ENCODE data around the gene GNG2. TPM values are rescaled to one million over a fixed set of nuclear protein-coding genes. Genes with fewer than 3 reads are reported as not detected.
A peak's percentile ranks its signal among the peaks of the same experiment; 100 is the strongest.

The GNG2 gene
- total and polyA plus RNA-seq, 2 donors from 2014 or later, result 4.0 to 35.6 TPM

GRCh38 chr14:51880835-51881580 lies 20.6 kb downstream of the GNG2 start:
- no peak for FAIRE-seq

GRCh38 chr14:51881636-51882035 lies 21.2 kb downstream of the GNG2 start:
- TF ChIP-seq CTCF (IDR thresholded peaks at IDR 0.05; ENCODE audit: borderline replicate concordance, extremely low read depth, insufficient read depth), result no peak
- FAIRE-seq, result no peak
- H3K4me1 ChIP-seq (ENCODE audit: control insufficient read depth in 2 of 3, insufficient read depth in 2 of 3, low read depth in 1 of 3, low read length in 3 of 3), result peaks cover 0 to 2% (median 0%) of the 10 kb centered on the region in 3 donors
- intact Hi-C loops (cut with DNase I), result no loop called here
- no peaks in the 10 kb centered on the region for H3K27me3 ChIP-seq (ENCODE audit: control insufficient read depth, insufficient read depth, low read length)
- H3K9ac ChIP-seq (ENCODE audit: low read length in 3 of 3), result no peak overlapping the region
- DNase-seq, result no peak
- H3K27ac ChIP-seq (ENCODE audit: low read depth in 2 of 2, low read length in 2 of 2), result no peak overlapping the region
- H3K9me3 ChIP-seq (ENCODE audit: control insufficient read depth in 2 of 3, insufficient read depth in 1 of 3, low read length in 3 of 3), result no peaks in the 10 kb centered on the region
- H3K36me3 ChIP-seq (ENCODE audit: control insufficient read depth in 2 of 3, insufficient read depth in 3 of 3, low read length in 3 of 3), result no peaks in the 10 kb centered on the region
- no peak overlapping the region for H3K4me3 ChIP-seq (ENCODE audit: low read length in 3 of 3)

More at GRCh38 chr14:51880835-51881580, 20.6 kb downstream of the GNG2 start:
- intact Hi-C loops (cut with DNase I), result no loop called here
- Histone ChIP-seq H3K4me3 (ENCODE audit: low read length in 3 of 3) (no peak overlapping the region), H3K9me3 (ENCODE audit: control insufficient read depth in 2 of 3, insufficient read depth in 1 of 3, low read length in 3 of 3) (no peaks in the 10 kb centered on the region), H3K9ac (ENCODE audit: low read length in 3 of 3) (no peak overlapping the region), H3K36me3 (ENCODE audit: control insufficient read depth in 2 of 3, insufficient read depth in 3 of 3, low read length in 3 of 3) (no peaks in the 10 kb centered on the region), H3K27me3 (ENCODE audit: control insufficient read depth, insufficient read depth, low read length) (no peaks in the 10 kb centered on the region), H3K27ac (ENCODE audit: low read depth in 2 of 2, low read length in 2 of 2) (no peak overlapping the region), H3K4me1 (ENCODE audit: control insufficient read depth in 2 of 3, insufficient read depth in 2 of 3, low read depth in 1 of 3, low read length in 3 of 3) (peaks cover 0 to 2% (median 0%) of the 10 kb centered on the region in 3 donors)
- no peak for TF ChIP-seq CTCF (IDR thresholded peaks at IDR 0.05; ENCODE audit: borderline replicate concordance, extremely low read depth, insufficient read depth)
- DNase-seq, result peak in 1 of 5 donors; percentile 31

- no peak for TF ChIP-seq CTCF (IDR thresholded peaks at IDR 0.05; ENCODE audit: borderline replicate concordance, extremely low read depth, insufficient read depth)
- no peak for DNase-seq
- Histone ChIP-seq H3K4me1 (ENCODE audit: control insufficient read depth in 2 of 3, insufficient read depth in 2 of 3, low read depth in 1 of 3, low read length in 3 of 3) (peaks cover 0 to 2% (median 0%) of the 10 kb centered on the region in 3 donors), H3K27me3 (ENCODE audit: control insufficient read depth, insufficient read depth, low read length) (no peaks in the 10 kb centered on the region), H3K9ac (ENCODE audit: low read length in 3 of 3) (no peak overlapping the region), H3K4me3 (ENCODE audit: low read length in 3 of 3) (no peak overlapping the region), H3K27ac (ENCODE audit: low read depth in 2 of 2, low read length in 2 of 2) (no peak overlapping the region), H3K9me3 (ENCODE audit: control insufficient read depth in 2 of 3, insufficient read depth in 1 of 3, low read length in 3 of 3) (no peaks in the 10 kb centered on the region), H3K36me3 (ENCODE audit: control insufficient read depth in 2 of 3, insufficient read depth in 3 of 3, low read length in 3 of 3) (no peaks in the 10 kb centered on the region)
- intact Hi-C loops (cut with DNase I), result no loop called here
- no peak for FAIRE-seq
These were observed 22.8 kb downstream of the GNG2 start for GRCh38 chr14:51883232-51883631.
